Caco-2 (cell line): ENCODE data around the gene DENND2D. TPM values are rescaled to one million over a fixed set of nuclear protein-coding genes. Genes with fewer than 3 reads are reported as not detected.

Experiments
- BruUV-seq: library from RNA; stranded (reverse); fragments of 400-500 nt; replicated peaks from 2 replicates; lab custom pipeline; 2021; lab: Mats Ljungman, UMichigan
- CTCF ChIA-PET: fragments of 300-600 bp; sonication (Branson Sonifier 250); formaldehyde crosslinking; loops from one replicate; lab custom pipeline; 2022; ENCODE audit warnings: antibody characterized with exemption; lab: Charles Lee
- POLR2A ChIA-PET: fragments of 300-600 bp; sonication (Branson Sonifier 250); formaldehyde crosslinking; loops from one replicate; lab custom pipeline; 2022; ENCODE audit warnings: antibody characterized with exemption; lab: Charles Lee
- DNase-seq, 2 experiments: peaks; one replicate each; pipeline versions ENCODE4 v3.0.0 to v3.0.0-alpha.2; 2020 to 2022
- H3K27me3 ChIP-seq: replicated peaks from 2 replicates; pipeline ENCODE4 v1.6.0; 2011; ENCODE audit warnings: low read length; ENCODE audit not compliant: control insufficient read depth, insufficient read depth
- H3K36me3 ChIP-seq: 2 replicates; pipeline ENCODE4 v1.5.1; 2011; ENCODE audit warnings: low read length; ENCODE audit not compliant: control insufficient read depth, insufficient read depth
- H3K4me1 ChIP-seq: fragments of 250-450 bp; sonication (Bioruptor Pico); 2 replicates; pipeline ENCODE4 v1.5.1; 2020; ENCODE audit warnings: mild to moderate bottlenecking
- H3K4me3 ChIP-seq: 2 replicates; pipeline ENCODE4 v1.5.1; 2011; ENCODE audit warnings: low read depth, mild to moderate bottlenecking, control low read depth, low read length
- H3K9me3 ChIP-seq: fragments of 250-450 bp; sonication (Bioruptor Pico); 2 replicates; pipeline ENCODE4 v1.5.1; 2020; ENCODE audit warnings: mild to moderate bottlenecking, moderate library complexity
- H3K27ac Mint-ChIP-seq: one replicate; pipeline ENCODE4 v1.8.0; 2022; ENCODE audit warnings: mixed read lengths; ENCODE audit not compliant: unreplicated experiment
- H3K27me3 Mint-ChIP-seq: one replicate; pipeline ENCODE4 v1.8.0; 2022; ENCODE audit warnings: mixed read lengths; ENCODE audit not compliant: insufficient read depth, unreplicated experiment
- H3K36me3 Mint-ChIP-seq: one replicate; pipeline ENCODE4 v1.8.0; 2022; ENCODE audit warnings: mild to moderate bottlenecking, mixed read lengths; ENCODE audit not compliant: insufficient read depth, unreplicated experiment
- H3K4me1 Mint-ChIP-seq: one replicate; pipeline ENCODE4 v1.8.0; 2022; ENCODE audit warnings: low read depth, mixed read lengths; ENCODE audit not compliant: unreplicated experiment
- H3K4me3 Mint-ChIP-seq: one replicate; pipeline ENCODE4 v1.8.0; 2022; ENCODE audit warnings: mild to moderate bottlenecking, moderate library complexity, mixed read lengths; ENCODE audit not compliant: unreplicated experiment
- H3K9me3 Mint-ChIP-seq: one replicate; pipeline ENCODE4 v1.8.0; 2022; ENCODE audit warnings: mixed read lengths; ENCODE audit not compliant: unreplicated experiment
- intact Hi-C: fragments of 100-400 bp; cut with micrococcal nuclease; formaldehyde crosslinking; loops from one replicate; pipeline ENCODE4 v1.10.0; 2022; ENCODE audit not compliant: unreplicated experiment
- total RNA-seq: library from RNA; stranded (reverse); gene quantifications from 2 replicates; pipeline ENCODE4 v1.2.3, GENCODE V29; 2022
- TF ChIP-seq, protein P1 (sequence below), 2 experiments: fragments of 200-600 bp in 1 of 2; IDR thresholded peaks; 1 replicate in 1 of 2; 2 replicates in 1 of 2; pipeline versions ENCODE4 v1.5.1 to v1.8.0; 2011 to 2022; ENCODE audit warnings: antibody characterized with exemption in 1 of 2, control low read depth in 1 of 2, inconsistent platforms in 1 of 2, low read depth in 1 of 2, low read length in 1 of 2, mild to moderate bottlenecking in 1 of 2, moderate library complexity in 1 of 2; ENCODE audit not compliant: insufficient read depth in 1 of 2, severe bottlenecking in 1 of 2, unreplicated experiment in 1 of 2

Gene DENND2D
- total RNA-seq, 1 experiment from 2014 or later: 20.4 TPM

GRCh38 chr1:111214074-111214801, 13.8 kb upstream of the DENND2D start:
- peak; percentile 56 to 79 for DNase-seq
- intact Hi-C loops: no loop called here
- Histone ChIP-seq H3K36me3 (no peaks in the 10 kb centered on the region), H3K9me3 (no peaks in the 10 kb centered on the region), H3K4me3 (no peak overlapping the region), H3K4me1 (peaks cover 24% of the 10 kb centered on the region), H3K27me3 (no peaks in the 10 kb centered on the region)
- CTCF ChIA-PET: interaction anchor here (1.3 kb wide), 1 partner anchor 10 kb away, joined by 7 read pairs; no protein-coding TSS in a partner anchor
- Mint-ChIP-seq H3K36me3 (no peaks in the 10 kb centered on the region), H3K4me1 (peaks cover 39% of the 10 kb centered on the region), H3K9me3 (no peaks in the 10 kb centered on the region), H3K27me3 (no peaks in the 10 kb centered on the region), H3K27ac (peak overlapping the region; percentile 49), H3K4me3 (peak overlapping the region; percentile 21)
- no TSS peak for BruUV-seq
- POLR2A ChIA-PET: interaction anchor here (1.3 kb wide), 1 partner anchor 10 kb away, joined by 3 read pairs; no protein-coding TSS in a partner anchor
- TF ChIP-seq, protein P1, sequence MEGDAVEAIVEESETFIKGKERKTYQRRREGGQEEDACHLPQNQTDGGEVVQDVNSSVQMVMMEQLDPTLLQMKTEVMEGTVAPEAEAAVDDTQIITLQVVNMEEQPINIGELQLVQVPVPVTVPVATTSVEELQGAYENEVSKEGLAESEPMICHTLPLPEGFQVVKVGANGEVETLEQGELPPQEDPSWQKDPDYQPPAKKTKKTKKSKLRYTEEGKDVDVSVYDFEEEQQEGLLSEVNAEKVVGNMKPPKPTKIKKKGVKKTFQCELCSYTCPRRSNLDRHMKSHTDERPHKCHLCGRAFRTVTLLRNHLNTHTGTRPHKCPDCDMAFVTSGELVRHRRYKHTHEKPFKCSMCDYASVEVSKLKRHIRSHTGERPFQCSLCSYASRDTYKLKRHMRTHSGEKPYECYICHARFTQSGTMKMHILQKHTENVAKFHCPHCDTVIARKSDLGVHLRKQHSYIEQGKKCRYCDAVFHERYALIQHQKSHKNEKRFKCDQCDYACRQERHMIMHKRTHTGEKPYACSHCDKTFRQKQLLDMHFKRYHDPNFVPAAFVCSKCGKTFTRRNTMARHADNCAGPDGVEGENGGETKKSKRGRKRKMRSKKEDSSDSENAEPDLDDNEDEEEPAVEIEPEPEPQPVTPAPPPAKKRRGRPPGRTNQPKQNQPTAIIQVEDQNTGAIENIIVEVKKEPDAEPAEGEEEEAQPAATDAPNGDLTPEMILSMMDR (IDR thresholded peaks at IDR 0.05; ENCODE audit: insufficient read depth in 1 of 2, low read depth in 1 of 2, low read length in 1 of 2, severe bottlenecking in 1 of 2, unreplicated experiment in 1 of 2): no peak

DNA sequence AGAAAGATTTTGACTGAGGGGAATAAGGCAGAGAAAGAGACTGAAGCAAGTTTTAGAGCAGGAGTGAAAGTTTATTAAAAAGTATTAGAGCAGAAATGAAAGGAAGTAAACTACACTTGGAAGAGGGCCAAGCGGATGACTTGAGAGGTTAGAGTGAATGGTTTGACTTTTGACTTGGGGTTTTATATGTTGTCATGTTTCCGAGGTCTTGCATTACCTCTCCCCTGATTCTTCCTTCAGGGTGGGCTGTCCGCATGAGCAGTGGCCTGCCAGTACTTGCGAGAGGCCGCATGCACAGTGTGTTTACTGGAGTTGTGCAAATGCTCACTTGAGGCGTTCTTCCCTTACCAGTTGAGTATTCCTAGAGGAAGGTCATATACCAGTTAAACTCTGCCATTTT, 13.0 kb upstream of the DENND2D start:
- no peak for DNase-seq
- no peaks in the 10 kb centered on the region for H3K36me3 ChIP-seq
- peaks cover 24% of the 10 kb centered on the region for H3K4me1 ChIP-seq
- H3K27me3 Mint-ChIP-seq: no peaks in the 10 kb centered on the region
- no peaks in the 10 kb centered on the region for H3K36me3 Mint-ChIP-seq
- POLR2A ChIA-PET: interaction anchor here (1.3 kb wide), 1 partner anchor 9 kb away, joined by 3 read pairs; no protein-coding TSS in a partner anchor
- TF ChIP-seq, protein P1 (IDR thresholded peaks at IDR 0.05; ENCODE audit: insufficient read depth in 1 of 2, low read depth in 1 of 2, low read length in 1 of 2, severe bottlenecking in 1 of 2, unreplicated experiment in 1 of 2): no peak
- CTCF ChIA-PET: no interaction called here
- intact Hi-C loops: no loop called here
- peaks cover 39% of the 10 kb centered on the region for H3K4me1 Mint-ChIP-seq
- H3K9me3 Mint-ChIP-seq: no peaks in the 10 kb centered on the region
- H3K27me3 ChIP-seq: no peaks in the 10 kb centered on the region
- no peak overlapping the region for H3K27ac Mint-ChIP-seq
- no peak overlapping the region for H3K4me3 ChIP-seq
- no peak overlapping the region for H3K4me3 Mint-ChIP-seq
- BruUV-seq: no TSS peak
- H3K9me3 ChIP-seq: no peaks in the 10 kb centered on the region

DNA sequence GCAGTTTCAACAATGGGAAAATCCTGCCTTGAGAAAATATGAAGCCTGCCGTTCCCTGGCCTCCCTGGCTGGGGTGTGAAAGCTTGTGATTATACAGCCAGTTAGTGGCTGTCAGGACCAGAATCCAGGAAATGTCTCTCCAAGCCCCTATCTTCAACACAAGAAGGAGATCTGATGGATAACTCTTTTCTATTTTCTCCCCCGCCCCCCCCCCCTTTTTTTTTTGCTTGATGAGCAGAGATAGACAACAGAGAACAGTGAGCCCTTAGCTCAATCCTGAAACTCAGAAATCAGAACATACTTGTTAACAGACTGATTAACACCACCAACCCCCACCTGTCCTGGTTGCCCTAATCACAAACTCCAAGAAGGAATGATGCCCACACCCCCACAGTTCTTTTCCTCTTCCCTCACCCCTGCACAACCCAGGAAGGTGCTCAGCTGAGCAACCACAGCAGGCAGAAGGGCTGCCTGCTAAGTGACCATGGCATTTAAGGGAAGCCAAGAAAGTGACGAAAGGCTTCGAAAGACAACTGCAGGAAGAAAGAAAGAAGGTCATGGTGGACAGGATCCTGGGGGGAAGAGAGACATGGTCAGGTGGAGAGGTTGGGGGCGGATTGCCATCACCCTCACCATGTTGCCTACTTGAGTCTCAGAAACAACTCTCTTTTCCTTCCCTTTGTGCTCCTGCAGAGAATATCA, 12.3 kb upstream of the DENND2D start:
- Mint-ChIP-seq H3K9me3 (no peaks in the 10 kb centered on the region), H3K27me3 (no peaks in the 10 kb centered on the region), H3K36me3 (no peaks in the 10 kb centered on the region), H3K4me3 (no peak overlapping the region), H3K27ac (no peak overlapping the region), H3K4me1 (peaks cover 39% of the 10 kb centered on the region)
- TF ChIP-seq, protein P1 (IDR thresholded peaks at IDR 0.05; ENCODE audit: insufficient read depth in 1 of 2, low read depth in 1 of 2, low read length in 1 of 2, severe bottlenecking in 1 of 2, unreplicated experiment in 1 of 2): no peak
- CTCF ChIA-PET: no interaction called here
- H3K9me3 ChIP-seq: no peaks in the 10 kb centered on the region
- H3K4me1 ChIP-seq: peaks cover 24% of the 10 kb centered on the region
- POLR2A ChIA-PET: interaction anchor here (0.6 kb wide), 1 partner anchor 108 kb away, joined by 6 read pairs; no protein-coding TSS in a partner anchor
- BruUV-seq: no TSS peak
- intact Hi-C loops: no loop called here
- no peak overlapping the region for H3K4me3 ChIP-seq
- DNase-seq: no peak
- H3K27me3 ChIP-seq: no peaks in the 10 kb centered on the region
- H3K36me3 ChIP-seq: no peaks in the 10 kb centered on the region
